HG03025 (cell line): ENCODE results near the gene ZNF669.

Experiments
- ATAC-seq: cut with Tn5 transposase; IDR thresholded peaks from one replicate; pipeline ENCODE4 v1.9.1; 2021; ENCODE audit warnings: mild to moderate bottlenecking, moderate library complexity; ENCODE audit not compliant: unreplicated experiment, low FRiP score

The ZNF669 gene

GRCh38 chr1:247111700-247112478 lies 7.7 kb upstream of the ZNF669 start:
- ATAC-seq = no peak

- no peak for ATAC-seq
Measured at GRCh38 chr1:247111259-247111699, 7.1 kb upstream of the ZNF669 start.

GRCh38 chr1:247110627-247111258 lies 6.6 kb upstream of the ZNF669 start:
- no peak for ATAC-seq

GRCh38 chr1:247107694-247108093 lies 3.5 kb upstream of the ZNF669 start:
- ATAC-seq = no peak

GRCh38 chr1:247105966-247106365 lies 1.8 kb upstream of the ZNF669 start:
- ATAC-seq = no peak

- no peak for ATAC-seq
Measured at GRCh38 chr1:247104965-247105364, 809 bp upstream of the ZNF669 start.

GRCh38 chr1:247102381-247102780 lies 1.8 kb downstream of the ZNF669 start:
- no peak for ATAC-seq

- ATAC-seq = no peak
Measured at GRCh38 chr1:247100676-247101279, 3.4 kb downstream of the ZNF669 start.

- no peak for ATAC-seq
Measured at GRCh38 chr1:247096958-247097357, 7.2 kb downstream of the ZNF669 start.

- ATAC-seq = no peak
Measured at GRCh38 chr1:247096544-247096943, 7.6 kb downstream of the ZNF669 start.

- ATAC-seq = no peak
Measured at GRCh38 chr1:247096112-247096511, 8.0 kb downstream of the ZNF669 start.

GRCh38 chr1:247090455-247090854 lies 13.7 kb downstream of the ZNF669 start:
- ATAC-seq = no peak

- ATAC-seq = no peak
Measured at GRCh38 chr1:247089616-247090375, 14.4 kb downstream of the ZNF669 start.

GRCh38 chr1:247088967-247089366 lies 15.2 kb downstream of the ZNF669 start:
- ATAC-seq = no peak

- no peak for ATAC-seq
Measured at GRCh38 chr1:247087256-247087655, 16.9 kb downstream of the ZNF669 start.

GRCh38 chr1:247085310-247085709 lies 18.8 kb downstream of the ZNF669 start:
- no peak for ATAC-seq

- no peak for ATAC-seq
Measured at GRCh38 chr1:247084771-247085170, 19.4 kb downstream of the ZNF669 start.

- no peak for ATAC-seq
Measured at GRCh38 chr1:247079141-247079874, 24.8 kb downstream of the ZNF669 start.

GRCh38 chr1:247078258-247079140 lies 25.7 kb downstream of the ZNF669 start, which contains the start of gene ZNF670:
Gene ZNF670, minus strand, starts transcription at chr1:247078811. Its CDS starts 215 bp downstream, at chr1:247078596.
- ATAC-seq = peak; percentile 99
